Measurements from ENCODE around the gene TEX38.
A peak's percentile ranks its signal among the peaks of the same experiment; 100 is the strongest.

Gene TEX38

DNA sequence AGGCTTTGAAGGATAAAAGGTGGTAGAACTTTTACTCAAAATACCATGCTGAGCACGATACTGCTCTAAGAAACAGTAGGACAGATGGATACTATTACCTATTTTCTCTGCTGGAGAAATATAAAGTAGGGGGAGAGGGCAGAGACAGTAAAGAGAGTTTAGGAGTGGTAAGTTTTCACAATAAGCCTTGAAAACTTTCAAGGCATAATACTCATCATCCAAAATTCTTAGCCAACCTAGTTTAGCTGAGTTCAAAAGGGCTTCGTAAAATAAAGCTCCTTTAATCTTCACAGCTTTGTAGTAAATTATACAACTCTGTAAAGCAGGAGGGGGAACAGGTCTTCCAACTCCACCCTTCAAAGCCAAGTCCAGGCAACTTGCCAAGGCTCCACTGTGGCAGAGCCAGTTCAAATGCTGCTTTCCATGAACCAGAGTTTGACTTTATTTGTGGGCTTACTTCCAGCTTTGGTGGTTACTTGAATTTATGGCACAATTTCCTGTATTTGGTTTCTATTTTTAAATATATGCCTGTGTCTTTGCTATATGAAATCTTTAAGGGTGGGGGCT lies 15.5 kb downstream of the TEX38 start:
- TF ChIP-seq, protein P1, sequence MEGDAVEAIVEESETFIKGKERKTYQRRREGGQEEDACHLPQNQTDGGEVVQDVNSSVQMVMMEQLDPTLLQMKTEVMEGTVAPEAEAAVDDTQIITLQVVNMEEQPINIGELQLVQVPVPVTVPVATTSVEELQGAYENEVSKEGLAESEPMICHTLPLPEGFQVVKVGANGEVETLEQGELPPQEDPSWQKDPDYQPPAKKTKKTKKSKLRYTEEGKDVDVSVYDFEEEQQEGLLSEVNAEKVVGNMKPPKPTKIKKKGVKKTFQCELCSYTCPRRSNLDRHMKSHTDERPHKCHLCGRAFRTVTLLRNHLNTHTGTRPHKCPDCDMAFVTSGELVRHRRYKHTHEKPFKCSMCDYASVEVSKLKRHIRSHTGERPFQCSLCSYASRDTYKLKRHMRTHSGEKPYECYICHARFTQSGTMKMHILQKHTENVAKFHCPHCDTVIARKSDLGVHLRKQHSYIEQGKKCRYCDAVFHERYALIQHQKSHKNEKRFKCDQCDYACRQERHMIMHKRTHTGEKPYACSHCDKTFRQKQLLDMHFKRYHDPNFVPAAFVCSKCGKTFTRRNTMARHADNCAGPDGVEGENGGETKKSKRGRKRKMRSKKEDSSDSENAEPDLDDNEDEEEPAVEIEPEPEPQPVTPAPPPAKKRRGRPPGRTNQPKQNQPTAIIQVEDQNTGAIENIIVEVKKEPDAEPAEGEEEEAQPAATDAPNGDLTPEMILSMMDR (IDR thresholded peaks at IDR 0.05; ENCODE audit: low read depth, low read length) = no peak
- no peak for TF ChIP-seq POLR2A (IDR thresholded peaks at IDR 0.05; ENCODE audit: extremely low read depth, insufficient read length)
- no peak for TF ChIP-seq MYC (IDR thresholded peaks at IDR 0.05; ENCODE audit: low read depth, low read length)
- TF ChIP-seq, protein P2, sequence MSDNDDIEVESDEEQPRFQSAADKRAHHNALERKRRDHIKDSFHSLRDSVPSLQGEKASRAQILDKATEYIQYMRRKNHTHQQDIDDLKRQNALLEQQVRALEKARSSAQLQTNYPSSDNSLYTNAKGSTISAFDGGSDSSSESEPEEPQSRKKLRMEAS (IDR thresholded peaks at IDR 0.05; ENCODE audit: low read depth, low read length) = no peak
- peak; percentile 11 for DNase-seq (ENCODE audit: low read depth)
- H3K4me3 ChIP-seq (ENCODE audit: low read depth, low read length) = no peak overlapping the region

DNA sequence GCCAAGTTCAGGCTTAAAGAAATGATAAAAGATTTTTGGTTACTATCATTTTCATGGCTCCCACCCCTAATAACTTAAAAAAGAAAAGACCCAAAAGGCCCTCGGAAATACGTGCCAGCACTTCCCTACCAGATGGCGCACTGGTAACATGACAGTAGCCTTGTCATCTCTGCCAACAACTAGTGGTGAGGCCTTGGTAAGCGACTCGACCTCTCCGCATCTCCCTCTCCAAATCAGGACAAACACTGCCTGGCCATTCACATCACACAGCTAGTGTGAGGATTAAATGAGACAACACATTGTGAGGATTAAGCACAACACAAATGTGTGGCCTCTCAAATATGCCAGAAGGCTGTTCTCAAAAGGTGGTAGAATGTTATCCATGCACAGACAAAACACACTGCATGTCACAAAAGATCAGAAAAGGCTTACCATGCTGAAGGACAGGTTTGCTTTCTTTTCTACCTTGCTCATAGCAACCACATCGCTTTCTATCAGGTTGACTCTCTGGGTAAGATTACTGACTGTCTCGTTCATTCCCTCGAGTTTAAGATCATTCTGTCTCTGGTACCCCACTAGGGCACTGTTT lies 16.4 kb downstream of the TEX38 start:
- H3K4me3 ChIP-seq (ENCODE audit: low read depth, low read length) = no peak overlapping the region
- no peak for DNase-seq (ENCODE audit: low read depth)
- TF ChIP-seq, protein P2 (IDR thresholded peaks at IDR 0.05; ENCODE audit: low read depth, low read length) = no peak
- TF ChIP-seq MYC (IDR thresholded peaks at IDR 0.05; ENCODE audit: low read depth, low read length) (no peak), POLR2A (IDR thresholded peaks at IDR 0.05; ENCODE audit: extremely low read depth, insufficient read length) (no peak)
- TF ChIP-seq, protein P1 (IDR thresholded peaks at IDR 0.05; ENCODE audit: low read depth, low read length) = no peak

DNA sequence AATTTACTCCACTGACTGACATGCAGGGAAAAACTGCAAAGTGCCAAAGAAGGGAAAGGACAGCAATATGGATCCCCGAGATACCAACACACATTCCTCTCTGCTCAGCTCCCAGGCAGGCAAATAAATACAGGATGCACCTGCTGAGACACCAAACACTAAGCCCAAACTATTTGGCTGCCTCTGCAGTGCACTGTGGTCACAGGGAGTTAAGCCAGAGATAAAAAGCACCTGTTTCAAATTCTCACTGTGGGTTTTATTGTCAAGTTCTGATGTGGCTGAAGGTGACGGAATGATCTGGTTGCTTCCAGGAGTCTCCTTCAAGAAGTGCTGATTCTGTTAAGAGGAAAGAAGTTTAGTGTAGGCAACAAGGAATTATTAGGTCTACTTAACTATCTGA lies 17.7 kb downstream of the TEX38 start:
- H3K4me3 ChIP-seq (ENCODE audit: low read depth, low read length) = no peak overlapping the region

DNA sequence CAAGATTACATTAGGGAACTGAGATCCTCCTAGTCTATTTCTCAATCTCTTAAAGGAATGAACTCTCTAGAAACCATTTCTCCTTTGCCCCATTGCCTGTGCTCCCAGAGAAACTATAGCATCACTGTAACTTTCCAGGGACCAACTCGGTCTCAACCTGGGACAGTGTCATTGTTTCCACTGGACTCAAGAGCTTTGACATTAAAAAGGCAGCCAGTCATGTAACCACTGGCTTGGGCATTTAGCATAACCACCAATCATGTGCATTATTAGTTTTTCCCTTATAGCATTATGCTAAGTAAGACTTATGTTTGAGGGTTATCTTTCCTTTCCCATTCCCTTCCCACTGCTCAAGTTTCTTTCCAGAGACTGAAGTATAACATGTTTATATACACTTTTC lies 18.2 kb downstream of the TEX38 start:
- H3K4me3 ChIP-seq (ENCODE audit: low read depth, low read length) = no peak overlapping the region
- TF ChIP-seq MYC (IDR thresholded peaks at IDR 0.05; ENCODE audit: low read depth, low read length) = no peak
- no peak for TF ChIP-seq POLR2A (IDR thresholded peaks at IDR 0.05; ENCODE audit: extremely low read depth, insufficient read length)
- DNase-seq (ENCODE audit: low read depth) = no peak

More for the DNA sequence above, 17.7 kb downstream of the TEX38 start:
- TF ChIP-seq, protein P1 (IDR thresholded peaks at IDR 0.05; ENCODE audit: low read depth, low read length) = no peak
- no peak for TF ChIP-seq POLR2A (IDR thresholded peaks at IDR 0.05; ENCODE audit: extremely low read depth, insufficient read length)
- DNase-seq (ENCODE audit: low read depth) = no peak

DNA sequence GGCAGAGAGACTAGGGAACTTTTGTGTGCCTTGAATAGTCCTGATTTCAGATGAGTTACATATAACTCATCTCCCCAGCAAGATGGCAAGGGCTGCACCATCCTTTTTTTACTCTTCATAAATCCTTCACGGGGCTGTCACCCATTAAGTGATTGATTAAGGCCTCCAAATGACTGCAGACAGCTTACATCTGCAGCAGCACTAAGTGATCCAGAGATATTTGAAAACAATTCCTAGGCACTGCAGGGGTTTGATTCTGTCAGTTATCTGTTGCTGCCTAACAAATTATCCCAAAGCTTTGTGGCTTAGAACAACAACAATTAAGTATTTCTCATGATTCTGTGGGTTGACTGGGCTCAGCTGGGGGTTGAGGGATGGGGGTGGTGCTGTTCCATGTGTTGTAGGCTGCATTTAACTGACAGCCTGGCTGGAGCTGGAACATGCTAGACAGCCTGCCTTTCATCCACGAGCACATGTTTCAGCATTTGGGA lies 19.3 kb downstream of the TEX38 start:
- H3K4me3 ChIP-seq (ENCODE audit: low read depth, low read length) = no peak overlapping the region
- TF ChIP-seq POLR2A (IDR thresholded peaks at IDR 0.05; ENCODE audit: extremely low read depth, insufficient read length) (no peak), MYC (IDR thresholded peaks at IDR 0.05; ENCODE audit: low read depth, low read length) (no peak)
- TF ChIP-seq, protein P1 (IDR thresholded peaks at IDR 0.05; ENCODE audit: low read depth, low read length) = no peak
- TF ChIP-seq, protein P2 (IDR thresholded peaks at IDR 0.05; ENCODE audit: low read depth, low read length) = no peak
- no peak for DNase-seq (ENCODE audit: low read depth)

DNA sequence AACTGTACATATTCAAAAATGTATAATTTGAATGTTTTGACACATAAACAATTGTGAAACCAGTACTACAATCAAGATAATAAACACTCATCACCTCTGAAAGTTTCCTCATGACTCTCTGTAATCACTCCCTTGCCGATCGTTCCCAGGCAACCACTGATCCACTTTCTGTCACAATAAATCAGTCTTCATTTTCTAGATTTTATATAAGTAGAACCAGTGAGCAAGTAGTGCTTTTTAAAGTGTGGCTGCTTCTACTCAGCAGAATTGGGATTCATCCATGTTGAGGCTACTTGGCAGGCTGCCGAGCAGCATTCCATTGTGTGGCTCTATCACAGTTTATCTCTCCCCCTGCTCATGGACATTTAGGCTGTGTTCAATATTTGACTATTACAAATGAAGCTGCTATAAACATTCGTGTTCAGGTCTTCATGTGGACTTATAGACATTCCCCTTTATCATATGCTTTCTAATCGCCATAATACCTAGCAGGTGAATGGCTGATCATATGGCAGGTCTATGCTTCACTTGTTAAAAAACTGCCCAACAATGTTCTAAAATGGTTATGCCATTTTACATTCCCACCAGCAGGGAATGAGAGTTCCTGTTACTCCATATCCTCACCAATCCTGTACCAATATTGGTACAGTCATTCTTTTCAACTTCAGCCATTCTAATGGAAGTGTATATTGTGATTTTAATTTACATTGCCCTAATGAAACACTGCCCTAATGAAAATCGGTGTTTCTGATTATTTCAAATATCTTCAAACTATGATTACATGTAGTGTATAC lies 20.5 kb downstream of the TEX38 start:
- no peak for TF ChIP-seq POLR2A (IDR thresholded peaks at IDR 0.05; ENCODE audit: extremely low read depth, insufficient read length)
- TF ChIP-seq MYC (IDR thresholded peaks at IDR 0.05; ENCODE audit: low read depth, low read length) = no peak
- TF ChIP-seq, protein P2 (IDR thresholded peaks at IDR 0.05; ENCODE audit: low read depth, low read length) = no peak
- TF ChIP-seq, protein P1 (IDR thresholded peaks at IDR 0.05; ENCODE audit: low read depth, low read length) = no peak
- no peak for DNase-seq (ENCODE audit: low read depth)
- H3K4me3 ChIP-seq (ENCODE audit: low read depth, low read length) = no peak overlapping the region
